22Rv1 (cell line): ENCODE measurements around the gene SFXN5.

Source experiments
- H3K27ac ChIP-seq: fragments of 450-650 bp; 2 replicates; pipeline ENCODE4 v1.5.1; 2017
- ZFX ChIP-seq: fragments of 450-650 bp; IDR thresholded peaks from 2 replicates; pipeline ENCODE4 v1.6.1; 2017; ENCODE audit warnings: antibody characterized with exemption, borderline replicate concordance
- TF ChIP-seq, protein P1 (sequence below): fragments of 450-650 bp; IDR thresholded peaks from 2 replicates; pipeline ENCODE4 v1.5.1; 2017; ENCODE audit warnings: mild to moderate bottlenecking

SFXN5 gene

DNA sequence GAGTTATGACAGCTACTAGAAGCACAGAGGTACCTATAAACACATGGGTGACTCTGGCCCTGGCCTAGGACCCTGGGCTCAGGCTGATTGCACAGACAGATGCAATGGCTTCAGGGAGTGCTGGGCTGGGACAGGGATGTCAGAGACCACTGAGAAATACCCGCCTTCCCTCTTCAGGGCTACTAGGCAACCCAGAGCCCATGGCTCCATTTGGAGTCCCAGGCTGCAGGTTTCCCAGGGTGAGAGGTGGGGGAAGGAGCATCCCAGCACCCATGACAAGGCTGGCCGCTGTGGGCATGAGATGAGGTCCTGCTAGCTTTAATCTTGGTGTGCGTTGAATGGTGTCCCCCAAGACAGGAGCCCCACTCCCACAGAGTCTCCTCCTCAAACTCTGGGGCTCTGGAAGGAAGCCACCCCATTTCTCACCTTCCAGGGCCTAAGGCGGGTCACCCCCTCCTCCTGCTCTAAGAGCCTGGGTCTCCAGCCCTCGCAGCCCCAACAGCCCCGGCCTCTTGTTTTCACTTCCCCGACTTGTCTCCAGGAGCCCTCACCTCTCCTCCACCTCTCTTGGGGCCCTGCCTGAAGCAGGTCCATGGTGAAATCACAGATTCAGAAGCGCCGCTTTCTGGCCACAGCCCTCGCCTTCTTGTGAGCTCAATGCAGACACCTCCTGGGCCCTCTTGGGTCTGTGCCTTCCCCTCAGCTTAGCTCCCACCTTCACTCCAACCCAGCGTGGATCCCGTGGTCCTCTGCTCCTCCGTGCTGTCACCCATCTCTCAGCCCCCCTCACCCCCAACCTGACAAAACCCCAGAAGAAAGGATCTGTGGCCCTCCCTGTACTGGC, 112.7 kb downstream of the SFXN5 start:
- no peak for TF ChIP-seq ZFX
- TF ChIP-seq, protein P1, sequence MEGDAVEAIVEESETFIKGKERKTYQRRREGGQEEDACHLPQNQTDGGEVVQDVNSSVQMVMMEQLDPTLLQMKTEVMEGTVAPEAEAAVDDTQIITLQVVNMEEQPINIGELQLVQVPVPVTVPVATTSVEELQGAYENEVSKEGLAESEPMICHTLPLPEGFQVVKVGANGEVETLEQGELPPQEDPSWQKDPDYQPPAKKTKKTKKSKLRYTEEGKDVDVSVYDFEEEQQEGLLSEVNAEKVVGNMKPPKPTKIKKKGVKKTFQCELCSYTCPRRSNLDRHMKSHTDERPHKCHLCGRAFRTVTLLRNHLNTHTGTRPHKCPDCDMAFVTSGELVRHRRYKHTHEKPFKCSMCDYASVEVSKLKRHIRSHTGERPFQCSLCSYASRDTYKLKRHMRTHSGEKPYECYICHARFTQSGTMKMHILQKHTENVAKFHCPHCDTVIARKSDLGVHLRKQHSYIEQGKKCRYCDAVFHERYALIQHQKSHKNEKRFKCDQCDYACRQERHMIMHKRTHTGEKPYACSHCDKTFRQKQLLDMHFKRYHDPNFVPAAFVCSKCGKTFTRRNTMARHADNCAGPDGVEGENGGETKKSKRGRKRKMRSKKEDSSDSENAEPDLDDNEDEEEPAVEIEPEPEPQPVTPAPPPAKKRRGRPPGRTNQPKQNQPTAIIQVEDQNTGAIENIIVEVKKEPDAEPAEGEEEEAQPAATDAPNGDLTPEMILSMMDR: no peak
- no peak overlapping the region for H3K27ac ChIP-seq

DNA sequence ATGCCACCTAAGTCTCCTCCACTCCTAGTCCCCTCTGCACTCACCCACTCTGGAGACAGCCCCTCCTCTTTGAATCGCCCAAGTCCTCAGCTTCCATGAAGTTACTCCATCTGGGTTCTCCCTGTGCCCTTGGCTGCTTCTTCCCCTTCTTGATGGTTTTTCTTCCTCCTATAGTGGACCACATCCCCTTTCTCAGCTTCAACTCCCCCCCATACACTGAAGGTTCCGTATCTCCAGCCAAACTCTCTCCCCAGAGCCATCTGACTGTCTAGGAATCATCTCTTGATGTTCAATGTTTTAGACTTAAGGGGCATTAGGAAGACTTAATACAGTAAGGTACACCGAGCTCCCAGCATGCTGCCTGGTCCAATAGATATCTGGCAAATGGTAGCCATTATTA, 114.6 kb downstream of the SFXN5 start:
- no peak for TF ChIP-seq ZFX
- TF ChIP-seq, protein P1: no peak
- H3K27ac ChIP-seq: no peak overlapping the region

DNA sequence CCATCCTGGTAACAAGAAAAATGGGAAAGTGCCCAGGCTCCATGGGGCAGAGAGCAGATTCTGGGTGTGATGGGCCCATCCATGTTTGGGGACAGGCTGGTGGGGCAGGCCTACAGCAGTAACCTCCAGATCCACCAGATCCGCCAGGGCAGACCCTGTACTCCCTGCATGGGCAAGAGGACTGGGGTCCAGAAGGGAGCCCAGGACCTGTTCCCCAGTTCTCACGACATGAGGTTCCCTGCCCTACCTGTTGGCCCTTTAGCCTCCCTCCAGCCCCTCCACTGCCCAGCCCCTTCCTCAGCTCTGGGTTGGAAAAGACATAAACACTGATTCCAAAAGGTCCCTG, 115.5 kb downstream of the SFXN5 start:
- no peak overlapping the region for H3K27ac ChIP-seq
- TF ChIP-seq ZFX: no peak
- TF ChIP-seq, protein P1: no peak

DNA sequence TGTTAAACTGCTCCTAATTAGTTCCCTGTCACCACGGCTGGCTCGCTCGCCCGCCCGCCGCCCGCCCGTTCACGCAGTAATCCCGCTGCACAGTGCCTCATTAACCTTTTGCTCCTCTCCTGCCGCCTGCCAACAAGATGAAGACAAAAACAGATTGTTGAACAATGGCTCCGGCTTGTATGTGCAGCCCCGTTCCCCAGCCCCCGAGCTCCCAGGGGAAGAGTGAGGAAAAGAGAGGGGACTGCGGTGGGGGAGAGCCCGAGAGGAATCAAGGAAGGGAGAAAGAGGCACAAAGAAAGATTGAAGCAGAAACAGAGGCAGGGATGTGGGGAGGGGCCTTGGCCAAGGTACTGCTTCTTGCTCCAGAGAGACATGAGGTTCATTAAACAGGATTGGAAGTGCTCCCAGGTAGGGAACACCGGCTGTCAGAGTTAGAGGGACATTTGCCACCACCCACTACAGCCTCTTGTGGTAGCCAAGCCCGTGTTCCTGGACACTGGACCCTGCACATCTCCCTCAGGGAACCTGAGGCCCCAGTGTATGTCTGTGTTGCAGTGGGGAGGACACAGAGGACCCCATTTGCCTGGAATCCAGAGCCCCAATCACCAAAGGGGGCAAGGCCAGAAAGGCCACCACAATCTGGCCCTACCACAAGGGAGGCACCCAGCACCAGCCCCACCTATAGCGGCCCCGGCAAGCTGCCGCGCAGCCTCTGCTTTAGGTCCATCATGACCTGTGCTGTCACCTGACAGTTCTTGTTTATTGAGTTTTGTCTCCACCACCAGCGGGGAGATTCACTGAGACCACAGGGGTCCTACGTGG, 116.1 kb downstream of the SFXN5 start:
- TF ChIP-seq, protein P1: no peak
- TF ChIP-seq ZFX: no peak
- no peak overlapping the region for H3K27ac ChIP-seq

DNA sequence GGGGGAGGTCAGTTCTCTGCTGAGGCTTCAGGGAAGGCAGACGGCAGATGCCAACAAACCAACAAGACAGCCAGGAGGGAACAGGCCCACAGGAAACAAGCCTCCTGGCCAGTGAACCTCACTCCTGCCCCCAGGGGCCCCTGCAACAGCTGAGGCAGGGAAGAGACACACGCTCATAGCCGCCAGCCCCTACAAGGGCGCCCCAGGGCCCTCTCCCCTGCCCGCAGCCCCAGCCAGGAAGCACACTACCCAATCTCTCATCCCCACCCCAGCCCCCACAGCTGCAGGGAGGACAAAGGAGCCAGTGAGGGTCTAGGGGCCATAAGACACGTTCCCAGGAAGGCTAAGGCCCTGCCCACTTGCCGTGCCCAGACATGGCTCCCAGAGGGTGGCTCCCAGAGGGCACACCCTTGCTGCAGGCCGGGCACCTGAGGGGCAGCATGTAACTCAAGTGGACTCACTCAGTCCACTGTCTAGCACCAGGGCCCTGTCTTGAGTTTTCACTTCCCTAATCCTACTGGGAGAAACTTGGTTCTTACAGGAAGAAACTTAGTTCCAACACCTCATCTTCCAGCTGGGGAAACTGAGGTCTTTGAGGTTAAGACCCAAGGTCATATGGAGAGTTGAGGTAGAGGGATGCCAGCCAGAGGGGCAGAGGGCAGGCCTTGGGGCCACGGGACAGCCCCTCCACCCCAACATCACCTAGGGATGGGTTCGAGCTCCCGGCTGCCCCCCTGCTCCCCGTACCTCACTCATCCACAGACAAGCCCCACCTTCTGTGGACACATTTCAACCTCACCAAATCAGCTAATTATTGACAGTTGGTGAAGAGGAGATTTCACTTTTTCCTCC, 116.9 kb downstream of the SFXN5 start:
- no peak overlapping the region for H3K27ac ChIP-seq
- TF ChIP-seq, protein P1: no peak
- no peak for TF ChIP-seq ZFX

DNA sequence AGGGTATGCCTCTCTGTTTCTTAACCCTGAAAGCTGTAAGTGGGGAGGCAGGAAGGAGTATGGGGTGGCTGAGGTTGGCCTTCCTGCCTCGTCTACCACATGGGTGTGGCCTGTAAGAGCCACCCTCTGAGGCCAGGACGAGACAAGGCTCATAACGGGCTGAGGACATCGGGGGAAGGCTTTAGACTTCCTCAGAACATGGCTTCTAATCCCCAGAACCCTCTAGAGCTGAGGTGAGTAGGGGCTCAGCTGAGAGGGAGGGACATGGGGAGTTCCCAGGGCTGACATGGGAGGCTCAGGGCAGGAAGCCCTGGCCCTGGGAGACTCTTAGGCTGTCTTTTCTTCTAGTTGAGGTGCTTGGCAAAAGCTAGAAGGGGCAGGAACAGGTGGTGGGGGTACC, 117.5 kb downstream of the SFXN5 start:
- TF ChIP-seq, protein P1: no peak
- TF ChIP-seq ZFX: no peak
- no peak overlapping the region for H3K27ac ChIP-seq
